Eye (tissue), 1 donor: ENCODE measurements around the gene CAMK1D.
"Not testable (repeated sequence)": the region's sequence is repeated elsewhere in the genome, so short reads cannot be mapped to it uniquely, and the experiment has no call there.

Experiments
- DNase-seq: peaks from one replicate; pipeline ENCODE4 v3.0.0-alpha.2; 2015

CAMK1D gene

DNA sequence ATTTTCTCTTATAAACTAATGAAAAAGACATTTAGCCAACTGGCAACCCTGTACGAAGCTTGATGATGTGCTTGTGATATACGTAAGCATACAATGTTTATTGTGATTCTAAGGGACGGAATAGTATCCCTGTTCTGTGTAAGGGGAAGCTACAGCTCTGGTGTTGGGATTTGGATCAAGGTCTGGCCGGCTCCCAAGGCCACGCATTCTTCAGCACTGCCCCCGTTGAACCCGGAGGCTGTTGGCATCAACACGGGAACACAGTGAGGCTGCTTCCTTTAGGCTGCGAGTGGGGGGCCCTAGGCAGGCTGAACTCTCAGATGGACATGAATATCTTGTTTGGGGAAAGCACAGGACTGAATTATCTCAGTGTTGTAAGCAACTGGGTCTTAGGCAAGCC is 180.6 kb downstream of the CAMK1D start:
- DNase-seq: peak; percentile 31

DNA sequence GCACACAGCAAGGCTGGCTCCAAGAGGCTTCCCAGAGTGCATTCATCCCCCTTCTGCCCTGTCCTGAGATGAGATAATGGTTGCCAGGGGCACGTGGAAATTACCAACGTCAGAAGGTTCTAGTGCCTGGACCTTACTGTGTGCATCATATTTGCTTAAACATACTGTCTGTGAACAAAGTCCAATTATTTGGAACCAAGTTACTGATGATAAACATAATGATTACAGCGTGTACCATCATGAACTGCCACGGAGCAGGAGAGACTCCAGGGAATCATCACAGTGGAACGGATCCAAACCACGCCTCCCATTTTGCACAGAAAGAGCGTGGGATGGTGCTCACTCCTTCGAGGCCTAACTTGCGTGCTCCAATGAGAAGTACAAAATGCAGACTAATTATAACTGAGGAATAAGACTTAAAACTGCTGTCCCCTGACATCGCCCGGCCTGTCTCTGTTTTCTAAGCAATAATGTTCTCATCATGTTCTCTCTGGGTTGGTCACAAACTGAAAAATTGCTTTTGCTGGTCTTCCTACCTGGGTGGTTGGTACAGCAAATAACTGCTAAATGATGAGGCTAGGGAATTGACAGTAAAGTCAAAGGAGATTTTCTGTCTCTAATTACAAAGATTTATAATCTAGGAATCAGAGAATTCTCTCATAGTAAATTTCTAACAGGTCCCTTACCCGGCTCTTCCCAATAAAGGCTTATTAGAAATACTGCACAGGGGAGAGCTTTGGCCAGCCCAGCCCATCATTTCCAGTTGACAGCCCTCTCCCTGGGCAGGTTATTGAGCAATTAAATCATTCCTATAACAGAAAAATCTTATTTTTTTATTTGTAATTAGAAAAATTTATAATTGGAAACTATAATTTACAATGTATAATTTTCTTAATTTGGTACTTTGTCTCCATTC is 182.2 kb downstream of the CAMK1D start:
- no peak for DNase-seq

DNA sequence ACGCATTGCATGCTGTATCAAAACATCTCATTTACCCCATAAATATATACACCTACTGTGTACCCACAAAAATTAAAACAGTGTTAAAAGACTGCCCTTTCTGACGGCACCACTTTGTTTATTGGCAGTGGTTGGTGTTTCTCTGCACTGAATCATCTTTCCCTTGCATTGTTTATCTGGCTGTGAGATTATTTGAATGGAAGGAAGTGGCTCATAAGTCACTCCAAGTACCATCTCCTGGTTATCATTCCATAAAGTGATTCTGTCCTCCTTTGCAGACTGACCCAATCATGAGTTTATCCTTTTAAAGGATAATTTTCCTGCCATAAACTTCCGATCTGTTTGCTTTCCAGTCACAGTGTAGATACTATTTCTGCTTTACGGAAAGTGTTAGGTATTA is 183.8 kb downstream of the CAMK1D start:
- DNase-seq: no peak

- no peak for DNase-seq
Observed at GRCh38 chr10:12533723-12534122, 184.4 kb downstream of the CAMK1D start.

- DNase-seq: no peak
Observed at GRCh38 chr10:12534824-12535223, 185.5 kb downstream of the CAMK1D start.

GRCh38 chr10:12535656-12536055 is 186.3 kb downstream of the CAMK1D start:
- DNase-seq: no peak

DNA sequence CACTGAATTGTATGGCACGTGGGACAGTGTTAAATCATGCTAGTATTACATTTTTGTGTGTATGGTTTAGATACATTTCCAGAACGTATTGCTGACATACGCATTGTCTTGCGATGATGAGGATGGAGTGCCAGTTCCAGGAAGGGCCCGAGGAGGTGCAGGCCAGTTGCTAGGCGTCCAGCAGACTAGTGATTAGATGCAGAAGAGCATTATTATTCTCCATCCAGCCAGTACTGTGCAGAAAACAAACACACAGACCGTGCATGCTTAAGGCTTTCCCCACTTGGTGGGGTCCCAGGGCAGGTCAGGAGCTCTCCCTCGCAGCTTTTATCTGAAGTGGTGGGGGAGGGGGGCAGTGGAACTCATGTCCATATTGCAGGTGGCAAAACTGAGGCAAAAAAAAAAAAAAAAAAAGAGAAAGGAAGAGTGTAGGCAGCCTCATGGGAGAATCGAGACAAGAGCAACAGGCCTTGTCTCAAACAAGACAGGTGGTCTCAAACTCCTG is 189.2 kb downstream of the CAMK1D start:
- DNase-seq: no peak

GRCh38 chr10:12539350-12540164 is 190.2 kb downstream of the CAMK1D start:
- no peak for DNase-seq

- peak; percentile 66 for DNase-seq
Observed at GRCh38 chr10:12540341-12540781, 191.0 kb downstream of the CAMK1D start.

DNA sequence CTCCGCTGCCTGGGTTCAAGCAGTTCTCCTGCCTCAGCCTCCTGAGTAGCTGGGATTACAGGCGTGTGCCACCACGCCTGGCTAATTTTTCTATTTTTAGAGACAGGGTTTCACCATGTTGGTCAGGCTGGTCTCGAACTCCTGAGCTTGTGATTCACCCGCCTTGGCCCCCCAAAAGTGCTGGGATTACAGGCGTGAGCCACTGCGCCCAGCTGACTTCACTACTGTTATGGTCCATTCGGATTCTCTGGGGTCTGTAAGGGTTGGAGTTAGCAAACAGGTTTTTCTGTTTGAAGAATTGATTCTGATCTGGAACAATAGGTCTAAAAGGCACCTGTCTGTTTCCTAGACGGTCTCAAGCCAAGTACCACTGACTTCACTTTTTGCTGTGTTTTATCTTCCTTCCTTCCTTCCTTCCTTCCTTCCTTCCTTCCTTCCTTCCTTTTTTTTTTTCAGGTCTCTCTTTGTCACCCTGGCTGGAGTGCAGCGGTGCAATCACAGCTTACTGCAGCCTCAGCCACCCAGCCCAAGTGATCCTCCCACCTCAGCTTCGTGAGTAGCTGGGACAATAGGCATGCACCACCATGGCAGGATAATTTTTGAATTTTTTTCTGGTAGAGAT is 192.2 kb downstream of the CAMK1D start:
- DNase-seq: no peak

- no peak for DNase-seq
Observed at GRCh38 chr10:12542133-12542670, 192.9 kb downstream of the CAMK1D start.

DNA sequence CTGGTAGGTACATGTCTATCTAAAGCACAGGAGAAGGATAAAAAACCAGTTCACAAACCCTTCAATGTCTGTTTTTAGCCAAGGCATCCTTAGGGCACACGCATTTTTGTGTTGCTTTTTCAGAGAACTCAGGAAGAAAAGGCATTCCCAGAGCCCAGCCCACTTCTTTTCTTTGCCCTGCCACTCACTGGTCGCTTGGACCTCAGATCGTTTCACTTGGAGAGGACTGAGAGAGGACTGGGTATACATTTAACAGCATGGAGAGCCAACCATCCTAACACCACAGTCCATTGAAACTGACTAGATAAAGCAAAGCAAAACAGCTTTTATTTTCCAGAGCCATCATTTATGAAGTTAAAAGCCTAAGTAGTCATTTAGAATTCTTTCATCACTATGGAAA is 194.2 kb downstream of the CAMK1D start:
- no peak for DNase-seq

DNA sequence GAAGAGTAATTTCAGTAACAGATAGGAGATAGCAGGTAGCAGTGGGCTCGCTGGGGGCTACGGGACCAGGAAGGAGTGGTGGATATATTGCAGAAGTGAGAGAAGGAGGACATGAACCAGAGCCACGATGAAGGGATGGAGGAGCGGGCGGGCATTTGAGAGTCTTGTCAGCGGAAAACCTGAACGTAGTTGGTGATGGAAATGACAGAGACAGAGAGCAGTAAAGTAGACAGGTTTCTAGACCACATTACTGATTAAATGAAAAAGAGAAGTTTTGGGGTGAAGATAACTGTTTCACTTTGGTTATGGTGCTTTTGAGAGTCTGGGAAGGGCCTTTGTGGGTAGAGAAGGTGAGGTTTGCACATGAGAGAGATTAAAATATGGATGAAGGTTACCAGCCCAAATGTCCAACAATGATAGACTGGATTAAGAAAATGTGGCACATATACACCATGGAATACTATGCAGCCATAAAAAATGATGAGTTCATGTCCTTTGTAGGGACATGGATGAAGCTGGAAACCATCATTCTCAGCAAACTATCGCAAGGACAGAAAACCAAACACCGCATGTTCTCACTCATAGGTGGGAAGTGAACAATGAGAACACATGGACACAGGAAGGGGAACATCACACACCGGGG is 196.9 kb downstream of the CAMK1D start:
- not testable (repeated sequence) for DNase-seq

- DNase-seq: no peak
Observed at GRCh38 chr10:12547301-12547771, 198.0 kb downstream of the CAMK1D start.

- no peak for DNase-seq
Observed at GRCh38 chr10:12549297-12549696, 199.9 kb downstream of the CAMK1D start.

DNA sequence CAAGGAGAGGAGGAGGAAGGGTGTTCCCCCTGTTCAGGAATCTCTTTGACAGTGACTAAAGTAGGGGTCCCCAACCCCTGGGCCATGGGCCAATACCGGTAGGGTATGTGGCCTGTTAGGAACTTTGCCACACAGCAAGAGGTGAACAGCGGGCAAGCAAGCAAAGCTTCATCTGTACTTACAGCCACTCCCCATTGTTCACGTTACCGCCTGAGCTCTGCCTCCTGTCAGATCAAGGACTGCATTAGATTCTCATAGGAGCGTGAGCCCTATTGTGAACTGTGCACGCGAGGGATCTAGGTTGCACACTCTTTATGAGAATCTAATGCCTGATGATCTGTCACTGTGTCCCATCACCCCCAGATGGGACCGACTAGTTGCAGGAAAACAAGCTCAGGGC is 201.6 kb downstream of the CAMK1D start:
- no peak for DNase-seq

DNA sequence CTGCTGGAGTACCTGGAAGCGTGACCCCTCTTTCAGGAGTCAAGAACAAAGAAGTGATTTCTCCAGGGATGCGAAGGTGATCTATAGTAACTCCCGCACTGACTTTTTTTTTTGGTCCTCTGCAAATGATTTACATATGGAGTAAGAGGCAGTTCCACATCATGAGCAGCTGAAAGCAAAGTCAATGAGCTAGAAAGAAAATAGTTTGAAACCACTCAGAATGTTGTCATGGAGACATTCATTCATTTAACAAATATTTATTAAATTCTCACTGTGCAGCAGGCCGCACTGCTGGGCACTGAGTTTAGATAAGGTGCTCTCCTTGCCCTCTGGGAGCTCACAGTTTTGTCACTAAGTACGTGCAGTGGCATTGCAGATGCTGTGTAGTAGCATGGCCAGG is 206.7 kb downstream of the CAMK1D start:
- peak; percentile 30 for DNase-seq

DNA sequence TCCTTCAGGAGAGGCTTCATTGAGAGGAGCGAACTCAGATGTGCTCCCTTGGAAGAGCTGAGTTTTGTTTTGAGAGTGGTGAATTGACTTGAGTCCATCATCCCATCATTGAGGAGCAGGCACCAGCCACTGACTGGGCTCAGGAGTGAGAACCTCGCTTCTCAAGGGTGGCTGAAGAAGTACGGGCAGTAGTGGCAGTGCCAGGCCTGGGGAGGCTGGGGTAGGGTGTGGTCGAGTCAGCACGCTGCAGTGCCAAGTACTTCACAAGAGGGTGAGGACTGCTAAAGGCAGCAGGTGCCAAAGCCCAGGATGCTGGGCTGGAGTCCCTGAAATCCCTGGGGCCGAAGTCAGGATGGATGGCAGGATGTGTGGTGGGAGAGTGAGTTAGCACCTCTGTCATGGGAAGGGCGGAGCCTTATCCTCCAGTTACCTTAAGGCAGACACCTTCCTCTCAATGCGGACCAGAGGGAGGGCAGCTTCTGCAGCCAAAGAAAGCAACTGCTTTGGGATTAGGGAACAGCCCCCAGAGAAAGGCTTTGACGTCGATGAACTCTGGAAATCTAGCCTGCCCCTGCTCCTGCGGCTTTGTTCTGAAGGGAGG is 210.3 kb downstream of the CAMK1D start:
- no peak for DNase-seq

DNA sequence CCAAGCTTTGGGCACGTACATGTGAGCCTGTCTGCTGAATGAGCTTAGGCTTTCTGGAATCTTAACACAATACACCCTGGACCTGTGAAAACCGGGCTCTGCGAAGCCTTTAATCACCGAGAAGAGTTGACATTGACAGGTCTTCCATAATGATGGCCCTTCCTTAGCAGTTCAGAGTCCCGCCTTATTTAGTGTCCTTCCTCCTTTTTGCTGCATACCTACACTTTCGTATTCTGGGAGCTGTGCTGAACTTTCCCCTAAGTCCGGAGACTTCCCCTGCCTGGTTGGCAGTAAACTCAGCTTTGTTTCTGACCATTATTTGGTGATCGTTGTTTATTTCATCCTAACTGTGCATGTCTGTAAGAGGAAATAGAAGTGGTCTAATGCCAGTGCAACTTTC is 212.0 kb downstream of the CAMK1D start:
- no peak for DNase-seq

- no peak for DNase-seq
Observed at GRCh38 chr10:12561720-12562119, 212.4 kb downstream of the CAMK1D start.

- DNase-seq: no peak
Observed at GRCh38 chr10:12563489-12563888, 214.1 kb downstream of the CAMK1D start.

- DNase-seq: no peak
Observed at GRCh38 chr10:12564173-12564572, 214.8 kb downstream of the CAMK1D start.
